HG02884 (cell line): Measurements from ENCODE around the gene THEM4.
"Not testable (repeated sequence)": the region's sequence is repeated elsewhere in the genome, so short reads cannot be mapped to it uniquely, and the experiment has no call there.

Experiments used
- ATAC-seq: cut with Tn5 transposase; IDR thresholded peaks from one replicate; pipeline ENCODE4 v1.9.1; 2021; ENCODE audit warnings: mild to moderate bottlenecking, moderate library complexity; ENCODE audit not compliant: unreplicated experiment

Gene THEM4

DNA sequence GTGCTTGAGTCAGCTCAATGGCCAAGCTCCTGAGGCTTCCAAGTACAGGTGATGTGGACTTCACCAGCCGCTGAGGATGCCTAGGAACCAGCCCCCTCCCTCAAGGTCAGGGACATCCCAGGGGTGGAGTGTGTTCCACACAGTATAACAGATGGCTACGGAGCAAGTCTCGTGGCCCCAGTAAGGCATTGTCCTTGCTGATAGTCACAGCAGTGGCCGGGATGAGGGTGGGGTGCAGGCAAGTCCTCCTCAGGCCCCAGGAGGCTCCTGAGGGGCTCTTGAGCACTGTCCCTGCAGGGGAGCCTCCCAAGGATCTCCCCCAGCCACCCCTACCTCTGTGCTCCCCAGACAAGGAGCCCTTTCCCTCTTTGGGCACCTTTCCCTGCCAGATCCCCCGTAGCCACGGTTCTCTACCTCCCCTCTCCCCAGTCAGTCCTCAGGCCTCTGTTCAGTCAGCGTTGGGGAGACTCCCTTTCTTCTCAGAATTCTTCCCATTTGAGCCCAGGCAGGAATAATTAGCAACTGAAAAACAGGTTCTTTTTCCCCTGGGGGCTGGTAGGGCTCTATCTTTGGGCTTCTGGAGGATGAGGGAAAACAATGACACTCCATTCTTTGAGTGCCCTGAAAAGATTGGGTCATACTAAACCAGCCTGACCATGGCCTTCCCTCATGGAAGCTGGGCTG is 48.7 kb downstream of the THEM4 start:
- no peak for ATAC-seq

DNA sequence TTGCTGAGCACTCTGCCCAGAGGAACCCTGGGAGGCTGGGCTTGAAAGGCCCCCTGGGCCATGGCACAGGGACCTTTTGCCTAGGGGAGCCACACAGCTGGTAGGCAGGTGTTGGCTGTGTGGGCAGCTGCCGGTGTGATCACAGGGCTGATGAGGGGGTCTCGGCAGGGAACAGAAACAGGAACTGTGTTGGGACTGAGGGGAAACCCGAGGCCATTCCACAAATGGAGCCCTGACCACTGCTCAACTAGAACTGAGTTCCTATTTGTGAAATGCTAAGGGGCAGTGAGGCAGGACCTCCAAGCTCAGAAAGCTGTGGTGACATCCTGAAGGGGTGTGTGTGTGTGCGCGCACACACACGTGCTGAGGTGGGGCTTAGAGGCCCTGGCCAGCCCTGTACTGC is 49.4 kb downstream of the THEM4 start:
- no peak for ATAC-seq

DNA sequence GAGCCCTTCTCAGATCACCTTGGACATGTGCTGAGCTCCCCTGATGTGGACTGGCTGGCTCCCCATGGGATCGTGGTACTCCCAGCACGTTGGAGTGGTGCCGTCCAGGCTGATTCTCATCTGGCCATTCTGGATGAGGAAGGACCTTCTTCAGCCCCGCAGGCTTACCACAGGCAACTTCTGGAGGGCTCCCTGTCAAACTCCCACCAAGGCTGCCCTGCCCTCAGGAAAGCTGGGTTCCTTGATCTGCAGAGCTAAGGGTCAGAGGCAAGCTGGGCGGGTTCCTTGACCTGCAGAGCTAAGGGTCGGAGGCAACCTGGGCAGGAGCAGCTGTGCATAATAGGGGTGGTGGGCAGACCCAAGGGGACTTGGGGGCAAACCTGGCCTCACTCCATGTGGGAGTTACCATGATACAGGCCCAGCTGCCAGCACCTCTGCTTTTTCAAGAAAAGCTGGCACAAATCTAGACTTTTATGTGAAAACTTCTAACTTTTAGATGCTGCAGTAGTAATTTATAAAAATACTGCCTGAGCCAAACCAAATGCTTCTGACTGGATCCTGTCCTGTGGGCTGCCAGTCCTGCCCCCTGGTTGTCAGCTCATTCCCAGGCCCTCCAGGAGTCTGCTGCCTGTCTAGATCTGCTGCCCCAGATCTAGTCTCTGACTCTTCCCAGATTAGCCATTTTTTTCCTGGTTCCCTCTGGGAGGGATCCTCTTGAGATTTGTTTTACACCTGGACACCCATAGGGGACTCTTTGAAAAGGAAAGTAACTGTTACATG is 50.2 kb downstream of the THEM4 start:
- ATAC-seq, result no peak

DNA sequence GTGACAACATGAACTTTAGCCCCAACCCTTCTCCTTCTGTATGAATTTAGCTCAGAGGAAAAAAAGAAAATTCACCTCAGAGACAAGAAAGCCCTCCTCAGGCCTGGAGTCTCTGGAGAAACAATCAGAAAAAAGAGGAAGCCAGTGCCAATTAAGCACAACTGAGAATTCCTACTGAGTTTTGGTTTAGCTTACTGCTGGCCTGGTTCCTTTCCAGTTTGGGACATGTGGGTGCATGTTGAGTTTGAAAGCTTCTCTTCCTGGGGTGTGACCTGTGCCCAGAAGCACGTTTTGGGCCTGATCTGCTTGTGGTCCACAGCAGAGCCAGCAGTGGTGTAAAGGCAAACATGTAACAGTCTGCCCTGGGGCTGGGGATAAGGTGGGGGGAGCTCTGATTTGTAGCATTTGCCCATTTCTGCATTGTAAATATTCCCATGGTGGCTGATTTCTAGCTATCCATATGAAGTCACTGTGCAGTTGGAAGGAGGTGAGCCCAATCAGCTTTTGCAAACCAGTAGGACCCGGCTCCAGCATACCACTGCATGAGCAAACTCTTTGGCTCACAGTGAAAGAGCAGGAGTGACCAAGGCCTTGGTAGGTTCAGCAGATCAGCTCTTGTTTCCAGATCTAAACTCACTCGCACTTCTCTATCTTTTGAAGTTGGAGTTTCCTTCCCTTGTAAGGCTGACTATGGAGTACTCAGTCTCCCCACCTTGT is 51.1 kb downstream of the THEM4 start:
- no peak for ATAC-seq

DNA sequence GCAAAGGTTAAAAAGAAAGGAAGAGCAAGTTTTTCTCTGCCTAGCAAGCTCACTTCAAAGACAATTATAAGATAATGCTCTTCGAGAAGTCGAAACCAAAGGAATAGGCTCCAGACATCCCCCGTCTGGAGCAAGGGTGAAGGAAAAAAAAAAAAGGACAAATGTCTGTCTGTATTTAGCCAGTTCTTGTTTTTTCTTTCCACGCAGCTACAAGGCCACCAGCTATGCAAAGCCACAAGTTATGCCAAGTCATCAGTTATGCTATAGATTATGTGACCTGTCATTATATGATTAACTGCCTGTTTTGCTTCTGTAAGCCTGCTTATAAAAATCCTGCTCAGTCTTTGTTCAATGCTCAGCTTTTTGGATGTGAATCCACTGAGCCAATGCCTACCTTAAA is 53.4 kb downstream of the THEM4 start:
- ATAC-seq, result no peak

DNA sequence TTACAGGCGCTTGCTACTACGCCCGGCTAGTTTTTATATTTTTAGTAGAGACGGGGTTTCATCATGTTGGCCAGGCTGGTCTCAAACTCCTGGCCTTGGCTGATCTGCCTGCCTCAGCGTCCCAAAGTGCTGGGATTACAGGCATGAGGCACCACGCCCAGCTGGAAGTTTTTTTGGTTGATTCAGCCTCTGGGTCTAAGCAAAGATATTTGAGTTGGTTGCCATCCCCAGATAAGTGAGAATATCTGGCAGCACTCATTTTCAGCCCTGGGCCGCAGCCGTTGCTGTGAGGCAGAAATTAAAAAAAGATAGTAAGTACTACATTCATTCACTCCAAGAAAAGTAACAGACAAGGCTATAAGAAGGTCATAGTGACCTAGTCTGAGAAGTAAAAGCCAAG is 53.8 kb downstream of the THEM4 start:
- not testable (repeated sequence) for ATAC-seq

DNA sequence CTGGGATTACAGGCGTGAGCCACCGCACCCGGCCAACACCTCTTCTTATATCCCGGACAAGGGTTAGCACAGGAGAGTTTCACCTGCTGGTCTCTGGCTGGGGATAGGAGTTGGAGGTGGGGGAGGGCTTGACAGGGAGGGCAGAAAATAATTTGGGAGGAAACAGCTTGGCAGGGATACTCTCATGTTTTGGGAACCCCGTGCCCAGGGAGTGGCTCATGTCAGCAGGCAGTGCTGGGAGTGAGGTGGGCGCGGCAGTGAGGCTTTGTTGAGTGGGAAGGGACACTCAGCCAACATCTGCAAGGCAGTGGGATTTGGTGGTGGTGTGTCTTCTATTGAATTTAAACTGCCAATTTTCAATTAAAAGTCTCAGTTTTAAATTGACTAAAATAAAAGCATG is 54.7 kb downstream of the THEM4 start:
- ATAC-seq, result no peak

DNA sequence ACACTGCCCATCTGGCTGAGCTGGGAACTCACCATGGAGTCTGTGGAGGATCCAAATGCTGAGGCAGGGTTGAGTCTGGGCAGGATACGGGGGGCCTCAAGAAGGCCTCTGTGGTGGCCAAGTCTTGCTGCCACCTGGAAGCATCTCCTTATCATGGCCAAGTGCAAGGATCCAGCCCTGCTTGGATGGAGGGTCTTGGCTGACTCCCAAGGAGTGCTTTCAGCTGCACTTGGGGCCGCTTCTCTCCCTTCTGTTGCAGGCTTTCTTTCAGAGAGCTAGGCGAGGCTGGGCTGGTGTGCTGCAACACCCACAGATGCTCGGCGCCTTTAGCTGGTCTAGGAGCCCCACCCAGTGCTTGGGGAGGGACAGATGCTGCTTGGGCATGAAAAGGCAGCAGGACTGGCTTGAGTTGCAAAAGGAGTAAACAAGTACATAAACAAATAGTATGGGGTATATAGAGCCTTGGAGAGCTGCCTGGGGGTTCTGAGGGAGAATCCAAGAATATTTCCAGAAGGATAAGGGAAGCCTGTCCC is 55.8 kb downstream of the THEM4 start, which contains the start of gene THEM5:
Gene THEM5 (minus strand): TSS at position 302 of the 533 bp plus-strand sequence. CDS start 147 bp downstream, at position 155.
- no peak for ATAC-seq

DNA sequence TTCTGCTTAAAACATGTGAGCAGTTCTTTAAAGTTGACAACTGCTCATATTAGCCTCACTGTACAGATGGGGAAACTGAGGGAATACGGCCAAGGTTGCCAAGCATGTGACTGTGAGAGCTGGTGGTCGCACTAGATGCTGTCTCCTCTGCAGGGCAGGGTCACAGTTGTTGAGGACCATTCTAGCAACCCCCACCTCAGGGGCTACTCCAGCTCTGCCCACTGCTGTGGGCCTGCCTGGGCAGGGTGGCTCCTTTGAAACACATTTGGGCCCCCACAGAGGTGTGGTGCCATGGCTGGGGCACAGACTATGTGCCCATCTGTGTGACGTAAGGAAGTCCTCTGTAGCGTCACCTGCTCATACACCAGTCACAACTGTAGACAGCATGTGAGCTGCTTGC is 56.6 kb downstream of the THEM4 start:
- ATAC-seq, result no peak

DNA sequence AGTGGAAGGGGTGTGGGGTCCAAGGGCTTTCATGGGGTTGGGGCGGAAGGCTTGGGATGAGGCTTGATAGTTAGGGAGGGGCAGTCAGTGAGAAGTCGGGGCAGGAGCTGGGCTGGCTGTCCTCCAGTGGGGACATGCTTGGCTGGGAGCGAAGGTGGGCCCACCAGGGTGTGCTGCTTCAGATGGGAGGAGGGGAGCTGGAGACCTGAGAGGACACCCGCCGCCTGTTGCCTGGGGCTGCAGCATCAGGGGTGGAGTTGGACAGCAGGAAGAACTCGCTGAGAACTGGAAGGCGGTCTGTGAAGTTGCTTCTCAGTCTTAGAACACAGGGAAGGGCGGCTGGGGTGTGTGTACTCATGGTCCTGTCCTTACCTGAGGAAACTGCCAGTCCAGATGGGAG is 57.4 kb downstream of the THEM4 start:
- no peak for ATAC-seq

DNA sequence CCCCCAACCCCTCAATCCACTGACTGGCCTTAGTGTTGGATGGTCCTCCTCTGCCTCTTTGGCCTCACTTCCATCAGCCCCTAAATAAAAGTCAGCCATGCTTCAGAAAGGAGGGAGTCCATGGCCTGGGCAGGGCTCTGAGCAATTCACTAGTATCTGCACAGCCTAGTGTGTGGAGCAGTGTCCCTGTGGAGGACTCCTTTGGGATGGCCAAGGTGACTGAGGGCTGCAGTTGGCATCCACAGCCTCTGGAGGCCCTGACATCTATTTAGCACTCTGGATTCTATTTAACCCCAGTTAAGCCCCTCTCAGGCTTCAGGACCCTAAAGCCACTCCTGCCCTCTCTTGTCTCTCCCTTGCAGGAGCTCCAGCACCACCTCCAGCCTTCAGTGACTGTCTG is 59.4 kb downstream of the THEM4 start:
- no peak for ATAC-seq

DNA sequence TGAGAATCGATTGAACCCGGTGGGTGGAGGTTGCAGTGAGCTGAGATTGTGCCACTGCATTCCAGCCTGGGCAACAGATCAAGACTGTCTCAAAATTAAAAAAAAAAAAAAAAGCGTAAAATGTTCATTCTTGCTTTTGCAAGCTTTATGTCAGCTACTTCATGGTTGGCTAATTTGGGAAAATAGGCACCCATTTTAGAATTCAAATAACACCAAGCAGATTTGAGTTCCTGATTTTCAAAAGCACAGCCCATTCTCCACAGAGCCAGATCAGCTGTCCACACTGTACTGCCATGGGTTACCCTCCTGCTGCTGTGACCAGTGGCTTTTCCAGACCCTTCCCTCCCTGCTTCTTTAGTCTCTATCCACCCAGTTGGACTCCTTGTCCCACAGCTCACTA is 60.2 kb downstream of the THEM4 start:
- no peak for ATAC-seq

DNA sequence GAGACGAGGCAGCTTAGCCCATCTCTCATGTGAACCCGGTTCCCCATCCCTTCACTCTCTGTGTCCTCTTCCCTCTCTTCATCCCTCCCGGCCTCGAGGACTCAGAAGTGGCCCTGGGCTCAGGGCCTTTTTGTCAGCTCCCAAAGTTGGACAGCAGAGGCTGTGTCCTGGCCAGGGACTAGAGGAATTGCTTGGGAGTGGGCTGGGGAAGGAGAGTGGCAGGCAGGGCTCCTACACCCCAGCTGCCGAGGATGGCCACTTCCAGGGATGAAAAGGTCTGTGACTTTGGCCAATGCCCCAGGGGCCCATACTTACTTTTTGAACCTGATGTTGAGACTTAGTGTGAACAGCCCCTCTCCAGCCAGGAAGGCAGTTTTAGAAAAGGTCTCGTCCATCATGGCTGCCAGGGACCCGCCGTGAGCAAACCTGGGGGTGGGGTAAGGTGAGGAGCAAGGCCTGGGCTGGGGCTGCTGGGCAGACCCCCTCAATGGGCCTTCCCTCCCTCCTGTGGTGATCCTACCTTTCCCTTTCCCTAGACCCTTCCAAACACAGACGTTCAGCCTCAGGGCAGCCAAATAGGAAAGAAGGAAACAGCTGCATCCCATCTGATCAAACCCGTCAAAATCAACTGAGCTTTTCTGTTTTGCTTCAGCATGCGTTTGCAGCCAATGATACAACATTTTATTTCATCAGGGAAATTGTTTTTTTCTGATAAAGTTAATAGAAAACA is 61.3 kb downstream of the THEM4 start:
- no peak for ATAC-seq

DNA sequence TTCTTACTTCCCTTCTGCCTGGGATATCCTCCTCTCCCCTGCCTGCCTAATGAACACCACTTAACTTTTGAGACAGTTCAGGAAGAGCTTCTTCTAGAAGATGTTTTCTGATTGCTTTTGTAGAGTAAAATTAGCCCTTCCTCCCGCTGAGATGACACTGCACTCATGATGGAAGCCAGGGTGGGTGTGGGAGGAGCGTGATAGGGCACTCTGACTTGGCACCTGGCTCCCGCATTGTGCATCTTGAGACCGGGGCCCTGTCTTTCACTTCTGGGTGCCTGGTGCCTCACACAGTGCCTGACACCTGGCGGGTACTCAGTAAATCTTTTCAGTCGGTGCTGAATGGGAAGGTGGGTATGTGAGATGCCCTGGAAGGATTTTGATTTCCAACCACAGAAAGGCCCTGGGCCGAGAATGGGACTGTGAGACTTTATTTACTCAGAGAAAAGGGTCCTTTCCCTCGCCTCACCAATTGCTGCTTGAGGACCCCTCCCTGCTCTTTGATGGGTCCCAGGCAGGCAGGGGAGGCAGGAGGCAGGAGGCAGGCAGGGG is 62.5 kb downstream of the THEM4 start:
- no peak for ATAC-seq

DNA sequence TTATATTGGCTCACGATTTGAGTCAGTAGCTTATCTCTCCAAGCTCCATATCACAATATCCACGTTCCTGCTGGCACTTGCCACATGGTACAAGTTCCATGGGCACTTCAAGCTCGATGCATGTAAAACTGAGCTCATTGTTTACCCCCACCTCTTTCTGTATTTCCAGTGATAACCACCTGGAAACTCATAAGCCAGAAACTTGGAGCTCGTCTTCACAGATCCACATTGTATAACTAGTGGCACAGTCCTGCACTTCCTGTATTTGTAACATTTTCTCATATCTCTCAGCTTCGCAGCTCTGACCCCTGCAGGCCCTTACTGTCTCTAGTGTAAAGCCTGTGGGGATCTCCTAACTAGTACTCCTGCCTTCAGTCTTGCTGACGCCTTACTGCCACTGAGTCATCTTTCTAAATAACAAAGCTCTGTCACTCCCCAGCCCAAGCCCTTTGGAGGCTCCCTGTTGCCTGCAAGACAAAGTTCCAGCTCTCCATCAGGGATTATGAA is 63.2 kb downstream of the THEM4 start:
- no peak for ATAC-seq

DNA sequence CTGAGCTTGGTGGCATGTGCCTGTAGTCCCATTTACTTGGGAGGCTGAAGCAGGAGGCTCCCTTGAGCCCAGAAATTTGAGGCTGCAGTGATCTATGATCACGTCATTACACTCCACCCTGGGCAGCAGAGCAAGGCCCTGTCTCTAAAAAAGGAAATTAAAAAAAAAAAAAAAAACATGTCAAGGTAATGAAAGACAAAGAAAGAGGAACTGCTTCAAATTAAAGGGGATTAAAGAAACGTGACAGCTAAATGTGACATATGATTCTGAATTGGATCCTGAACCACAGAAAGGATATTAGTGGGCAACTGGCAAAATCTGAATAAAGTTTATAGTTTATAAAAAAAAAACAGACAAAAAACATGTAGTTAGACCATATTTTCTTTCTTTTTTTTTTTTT is 65.9 kb downstream of the THEM4 start:
- ATAC-seq, result no peak

DNA sequence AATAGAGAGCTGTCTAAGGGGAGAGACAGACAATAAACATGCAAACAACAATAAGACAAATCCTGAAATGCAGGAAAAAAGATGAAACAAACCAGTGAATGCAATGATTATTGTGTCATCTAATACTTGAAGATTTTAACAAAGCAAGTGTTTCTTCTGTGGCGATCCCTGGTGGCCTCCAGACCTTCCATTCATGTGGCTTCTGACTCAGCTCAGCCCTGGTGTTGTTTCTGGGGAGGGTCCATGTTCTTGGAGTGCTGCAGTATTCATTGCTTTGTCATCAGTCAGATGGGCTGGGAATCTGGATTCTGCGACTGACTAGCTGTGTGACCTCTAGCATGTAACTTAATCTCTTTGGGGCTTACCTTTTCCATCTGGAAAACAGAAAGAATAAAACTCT is 68.2 kb downstream of the THEM4 start:
- no peak for ATAC-seq

DNA sequence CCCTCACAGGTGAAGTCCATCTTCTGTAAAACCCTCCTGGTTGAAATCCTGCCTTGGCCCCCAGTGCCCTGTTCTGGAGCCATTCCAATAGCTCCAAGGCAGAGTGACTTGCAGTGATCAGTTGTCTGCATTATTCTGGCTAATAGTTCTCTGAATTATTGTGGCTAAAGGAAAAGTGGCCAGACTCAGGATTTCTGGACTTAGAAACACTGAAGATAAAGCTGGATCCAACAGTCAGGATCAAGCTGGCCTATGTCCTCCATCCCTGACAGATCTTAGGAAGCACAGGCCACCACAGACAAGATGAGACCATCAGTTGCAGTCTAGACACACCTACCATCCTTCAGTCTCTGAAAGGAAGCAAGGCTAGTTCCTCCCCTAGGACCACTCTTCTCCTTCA is 68.9 kb downstream of the THEM4 start:
- ATAC-seq, result no peak

DNA sequence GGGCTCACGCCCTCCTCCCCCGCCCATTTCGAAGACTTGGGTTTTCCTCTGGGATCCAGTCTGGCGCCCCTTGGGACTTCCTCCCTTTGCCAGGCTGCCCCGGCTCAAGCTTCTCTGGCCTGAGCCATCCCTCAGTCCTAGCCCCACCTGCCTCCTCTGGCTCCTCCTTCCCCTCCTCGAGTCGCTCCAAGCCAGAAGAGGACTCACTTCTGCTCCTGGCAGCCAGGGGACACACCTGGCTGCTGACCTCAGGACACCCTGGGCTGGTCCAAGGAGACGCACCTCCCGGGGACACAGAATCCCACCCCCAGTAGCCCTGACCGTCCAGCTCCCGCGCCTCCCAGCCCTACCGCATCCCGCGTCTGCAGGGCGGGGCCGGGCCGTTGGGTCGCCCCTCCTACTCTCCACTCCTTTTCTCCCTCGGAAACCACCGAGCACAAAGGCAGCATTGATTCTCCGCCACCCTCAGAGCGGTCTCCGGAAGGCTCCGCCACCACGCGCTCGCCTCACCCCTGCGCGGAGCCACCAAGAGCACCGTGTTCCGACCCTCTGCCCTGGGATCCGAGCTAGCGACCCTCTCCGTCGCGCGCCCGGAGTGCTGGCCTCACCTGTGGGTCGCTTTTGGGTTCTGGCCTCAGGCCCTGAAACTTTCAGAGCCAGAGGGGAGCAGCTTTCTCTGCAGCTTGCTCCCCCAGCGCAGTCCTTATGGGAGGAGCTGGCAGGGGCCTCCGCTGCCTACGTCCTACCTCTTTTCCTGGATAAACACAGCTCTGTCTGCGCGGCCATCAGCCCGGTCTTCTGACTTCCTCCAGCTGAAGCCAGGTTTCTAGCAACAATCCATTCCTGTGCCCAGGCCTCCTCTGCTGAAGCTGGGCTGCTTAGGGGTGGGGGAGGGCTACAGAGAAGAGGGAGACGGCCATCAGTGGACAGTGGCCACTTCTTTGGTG is 69.6 kb downstream of the THEM4 start, which contains the start of gene C2CD4D:
Gene C2CD4D (minus strand): TSS at position 364 of the 947 bp plus-strand sequence. CDS start 831 bp downstream, outside the sequence.
- ATAC-seq, result no peak
